H4 (cell line): ENCODE results near the gene TPO. TPM values are rescaled to one million over a fixed set of nuclear protein-coding genes. Genes with fewer than 3 reads are reported as not detected.

Experiments
- DNase-seq: peaks from one replicate; pipeline ENCODE4 v3.0.0-alpha.2; 2015; ENCODE audit warnings: low spot score
- total RNA-seq: library from RNA; depleted of rRNA; stranded (reverse); fragments of >200 nt; shearing (Covaris generic); gene quantifications from 2 replicates; pipeline ENCODE4 v1.2.3, GENCODE V29; 2014

Gene TPO
- total RNA-seq, 1 experiment from 2014 or later: not detected

GRCh38 chr2:1584051-1584531, 170.8 kb downstream of the TPO start:
- DNase-seq: no peak

GRCh38 chr2:1584691-1585485, 171.6 kb downstream of the TPO start:
- no peak for DNase-seq

GRCh38 chr2:1585635-1586034, 172.4 kb downstream of the TPO start:
- DNase-seq: no peak

GRCh38 chr2:1586251-1586922, 173.1 kb downstream of the TPO start:
- DNase-seq: no peak

- DNase-seq: peak; percentile 35
Measured at GRCh38 chr2:1586923-1587840, 173.9 kb downstream of the TPO start.

- DNase-seq: no peak
Measured at GRCh38 chr2:1588051-1588977, 175.1 kb downstream of the TPO start.

GRCh38 chr2:1588978-1589621, 175.8 kb downstream of the TPO start:
- no peak for DNase-seq

- DNase-seq: no peak
Measured at GRCh38 chr2:1590596-1591460, 177.6 kb downstream of the TPO start.

GRCh38 chr2:1591461-1591770, 178.2 kb downstream of the TPO start:
- no peak for DNase-seq
